SK-N-SH (cell line): ENCODE measurements around the gene HS3ST4. TPM values are rescaled to one million over a fixed set of nuclear protein-coding genes. Genes with fewer than 3 reads are reported as not detected.

Experiments
- CTCF ChIA-PET: fragments of 300-600, 350-600 bp; formaldehyde crosslinking; extraction: SDS; loops from one replicate; lab custom pipeline; 2021; lab: Yijun Ruan, JAX
- POLR2A ChIA-PET: fragments of 350-600 bp; sonication (Branson Sonifier 250); formaldehyde crosslinking; extraction: SDS; loops from one replicate; lab custom pipeline; 2020; ENCODE audit warnings: antibody characterized with exemption, inconsistent platforms; lab: Yijun Ruan, JAX
- DNase-seq: peaks from one replicate; pipeline ENCODE4 v3.0.0; 2012
- H2AFZ ChIP-seq: fragments of 200-600 bp; sonication (generic); 2 replicates; pipeline ENCODE4 v1.8.1; 2016; ENCODE audit warnings: antibody characterized with exemption, mild to moderate bottlenecking, low read depth
- H3F3A ChIP-seq: fragments of 200-600 bp; sonication (generic); replicated peaks from 2 replicates; pipeline ENCODE3; 2016; ENCODE audit warnings: antibody characterized with exemption, mild to moderate bottlenecking; ENCODE audit not compliant: insufficient read depth
- H3K27ac ChIP-seq, 2 experiments: fragments of 200-500 bp in 1 of 2; fragments of 200-600 bp in 1 of 2; sonication (Bioruptor generic) in 1 of 2; sonication (generic), shearing (Covaris generic) in 1 of 2; 2 replicates each; pipeline versions ENCODE4 v1.5.1 to v1.6.1; 2014 to 2016; ENCODE audit warnings: low read depth in 2 of 2, inconsistent platforms in 1 of 2, low read length in 1 of 2, mild to moderate bottlenecking in 1 of 2, mixed read lengths in 1 of 2
- H3K27me3 ChIP-seq: fragments of 200-600 bp; sonication (generic), shearing (Covaris generic); 2 replicates; pipeline ENCODE4 v1.6.1; 2016; ENCODE audit warnings: mixed run types; ENCODE audit not compliant: insufficient read depth
- H3K36me3 ChIP-seq, 2 experiments: fragments of 200-500 bp in 1 of 2; fragments of 200-600 bp in 1 of 2; sonication (Bioruptor generic) in 1 of 2; sonication (generic) in 1 of 2; replicated peaks in 1 of 2; 2 replicates each; pipeline versions ENCODE3 to v1.5.1; 2014 to 2016; ENCODE audit warnings: low read length in 1 of 2, mild to moderate bottlenecking in 1 of 2; ENCODE audit not compliant: insufficient read depth in 2 of 2, control insufficient read depth in 1 of 2
- H3K4me1 ChIP-seq, 2 experiments: fragments of 200-500 bp in 1 of 2; fragments of 200-600 bp in 1 of 2; sonication (Bioruptor generic) in 1 of 2; sonication (generic), shearing (Covaris generic) in 1 of 2; 2 replicates each; pipeline versions ENCODE4 v1.5.1 to v1.6.1; 2014 to 2016; ENCODE audit warnings: low read depth in 1 of 2, low read length in 1 of 2, mixed run types in 1 of 2; ENCODE audit not compliant: insufficient read depth in 2 of 2, control insufficient read depth in 1 of 2
- H3K4me2 ChIP-seq: fragments of 200-600 bp; sonication (generic), shearing (Covaris generic); 2 replicates; pipeline ENCODE4 v1.6.1; 2017; ENCODE audit warnings: mixed run types
- H3K4me3 ChIP-seq, 2 experiments: fragments of 200-500 bp in 1 of 2; fragments of 200-600 bp in 1 of 2; sonication (Bioruptor generic) in 1 of 2; sonication (generic), shearing (Covaris generic) in 1 of 2; 2 replicates each; pipeline versions ENCODE4 v1.5.1 to v1.8.1; 2014 to 2016; ENCODE audit warnings: low read depth in 2 of 2, inconsistent platforms in 1 of 2, low read length in 1 of 2, mild to moderate bottlenecking in 1 of 2, mixed read lengths in 1 of 2, moderate library complexity in 1 of 2
- H3K79me2 ChIP-seq: fragments of 200-600 bp; sonication (generic); 2 replicates; pipeline ENCODE4 v1.8.1; 2017; ENCODE audit warnings: mild to moderate bottlenecking; ENCODE audit not compliant: insufficient read depth
- H3K9ac ChIP-seq: fragments of 200-600 bp; sonication (generic); 2 replicates; pipeline ENCODE4 v1.6.1; 2017; ENCODE audit warnings: mixed run types
- H3K9me2 ChIP-seq: fragments of 200-600 bp; sonication (generic); 2 replicates; pipeline ENCODE4 v1.6.1; 2017; ENCODE audit warnings: mixed run types
- H3K9me3 ChIP-seq: fragments of 200-600 bp; sonication (generic); 2 replicates; pipeline ENCODE4 v1.6.1; 2017; ENCODE audit warnings: mixed run types, mild to moderate bottlenecking, moderate library complexity
- H4K20me1 ChIP-seq: fragments of 200-600 bp; sonication (generic); 2 replicates; pipeline ENCODE4 v1.6.1; 2017; ENCODE audit warnings: mild to moderate bottlenecking, mixed run types; ENCODE audit not compliant: insufficient read depth
- CHD2 ChIP-seq: fragments of 150-350 bp; IDR thresholded peaks from 2 replicates; pipeline ENCODE4 v1.6.1; 2018; ENCODE audit warnings: low read length; ENCODE audit not compliant: partially characterized antibody
- ELF1 ChIP-seq: IDR thresholded peaks from 2 replicates; pipeline ENCODE4 v1.4.0; 2012
- EP300 ChIP-seq, 2 experiments: IDR thresholded peaks; 2 replicates each; pipeline versions ENCODE4 v1.4.0 to v1.6.1; 2012; ENCODE audit warnings: borderline replicate concordance in 1 of 2, low read depth in 1 of 2, low read length in 1 of 2
- EZH2phosphoT487 ChIP-seq: fragments of 200-600 bp; sonication (generic); IDR thresholded peaks from 2 replicates; pipeline ENCODE4 v1.6.1; 2017; ENCODE audit warnings: low read depth, mixed run types, mild to moderate bottlenecking, antibody characterized with exemption, moderate library complexity, borderline replicate concordance
- FOSL2 ChIP-seq: IDR thresholded peaks from 2 replicates; pipeline ENCODE4 v1.4.0; 2012; ENCODE audit warnings: low read depth, mild to moderate bottlenecking, moderate library complexity, borderline replicate concordance
- MAX ChIP-seq: IDR thresholded peaks from 2 replicates; pipeline ENCODE4 v1.4.0; 2012; ENCODE audit warnings: low read depth
- MEF2A ChIP-seq: IDR thresholded peaks from 2 replicates; pipeline ENCODE4 v1.4.0; 2012; ENCODE audit warnings: low read depth, borderline replicate concordance
- MXI1 ChIP-seq: IDR thresholded peaks from 2 replicates; pipeline ENCODE4 v1.6.1; 2012; ENCODE audit warnings: mild to moderate bottlenecking, low read depth, low read length, improper control_type of control experiment
- NFIC ChIP-seq: IDR thresholded peaks from 2 replicates; pipeline ENCODE4 v1.4.0; 2012; ENCODE audit warnings: borderline replicate concordance
- NRF1 ChIP-seq: IDR thresholded peaks from 2 replicates; pipeline ENCODE4 v1.6.1; 2012; ENCODE audit warnings: low read depth, mild to moderate bottlenecking, low read length
- POLR2AphosphoS5 ChIP-seq: IDR thresholded peaks from 2 replicates; pipeline ENCODE4 v1.6.1; 2012; ENCODE audit warnings: low read depth, low read length
- RAD21 ChIP-seq: IDR thresholded peaks from 2 replicates; pipeline ENCODE4 v1.6.1; 2012; ENCODE audit warnings: mild to moderate bottlenecking, low read length
- RXRA ChIP-seq: IDR thresholded peaks from 2 replicates; pipeline ENCODE4 v1.4.0; 2012; ENCODE audit warnings: low read depth, mild to moderate bottlenecking, borderline replicate concordance
- SMC3 ChIP-seq: IDR thresholded peaks from 2 replicates; pipeline ENCODE4 v1.6.1; 2012; ENCODE audit warnings: low read depth, low read length, improper control_type of control experiment
- WGBS: methylation state at CpG from one replicate; pipeline ENCODE4 v1.1.6; 2017; ENCODE audit warnings: low lambda C conversion rate; 5-methylcytosine and 5-hydroxymethylcytosine counted together
- polyA plus RNA-seq, 3 experiments: library from polyadenylated mRNA; depleted of rRNA; stranded (reverse); fragments of >200 nt; gene quantifications; 2 replicates each; pipeline ENCODE4 v1.2.3, GENCODE V29; 2012
- TF ChIP-seq, protein P1 (sequence below): IDR thresholded peaks from 2 replicates; pipeline ENCODE4 v1.4.0; 2012; ENCODE audit warnings: low read depth, borderline replicate concordance
- TF ChIP-seq, protein P2 (sequence below): IDR thresholded peaks from 2 replicates; pipeline ENCODE4 v1.6.1; 2012; ENCODE audit warnings: mild to moderate bottlenecking, low read depth, low read length, moderate library complexity
- TF ChIP-seq, protein P3 (sequence below): IDR thresholded peaks from 2 replicates; pipeline ENCODE4 v1.4.0; 2012; ENCODE audit warnings: low read depth, borderline replicate concordance
- TF ChIP-seq, protein P4 (sequence below): IDR thresholded peaks from 2 replicates; pipeline ENCODE4; 2012

The HS3ST4 gene
- polyA plus RNA-seq, 1 of the 3 experiments (the other 2 are of a cell fraction) = not detected

DNA sequence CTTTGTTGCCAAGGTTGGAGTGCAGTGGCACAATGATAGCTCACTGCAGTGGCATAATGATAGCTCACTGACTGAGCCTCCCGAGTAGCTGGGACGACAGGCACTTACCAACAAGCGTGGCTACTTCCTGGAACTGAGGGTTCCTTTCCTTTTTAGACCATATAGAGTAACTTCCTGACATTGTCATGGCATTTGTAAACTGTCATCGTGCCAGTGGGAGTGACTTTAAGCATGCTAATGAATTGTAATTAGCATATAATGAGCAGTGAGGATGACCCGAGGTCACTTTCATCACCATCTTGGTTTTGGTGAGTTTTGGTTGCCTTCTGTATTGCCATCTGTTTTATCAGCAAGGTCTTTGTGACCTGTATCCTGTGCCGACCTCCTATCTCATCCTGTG lies 162.4 kb downstream of the HS3ST4 start:
- Histone ChIP-seq H3K4me1 (no peaks in the 10 kb centered on the region), H3K9me2 (no peaks in the 10 kb centered on the region), H4K20me1 (no peaks in the 10 kb centered on the region), H3K9me3 (no peaks in the 10 kb centered on the region), H3F3A (no peaks in the 10 kb centered on the region), H3K27ac (no peak overlapping the region), H3K27me3 (no peaks in the 10 kb centered on the region), H3K36me3 (no peaks in the 10 kb centered on the region), H3K9ac (no peak overlapping the region), H3K79me2 (no peaks in the 10 kb centered on the region), H3K4me2 (no peak overlapping the region), H3K4me3 (no peak overlapping the region), H2AFZ (no peak overlapping the region)
- DNase-seq = no peak
- WGBS = 0% methylated on average over 6 of the region's 6 CpGs
- ChIA-PET CTCF (interaction anchor here (0.6 kb wide), 1 partner anchor 1391 kb away, joined by 3 read pairs; no protein-coding TSS in a partner anchor), POLR2A (no interaction called here)
- TF ChIP-seq NRF1 (no peak), EZH2phosphoT487 (no peak), EP300 (IDR thresholded peaks at IDR 0.05; ENCODE audit: borderline replicate concordance in 1 of 2, low read depth in 1 of 2, low read length in 1 of 2) (no peak), NFIC (no peak), MAX (no peak), POLR2AphosphoS5 (no peak), RAD21 (no peak)
- TF ChIP-seq, protein P1, sequence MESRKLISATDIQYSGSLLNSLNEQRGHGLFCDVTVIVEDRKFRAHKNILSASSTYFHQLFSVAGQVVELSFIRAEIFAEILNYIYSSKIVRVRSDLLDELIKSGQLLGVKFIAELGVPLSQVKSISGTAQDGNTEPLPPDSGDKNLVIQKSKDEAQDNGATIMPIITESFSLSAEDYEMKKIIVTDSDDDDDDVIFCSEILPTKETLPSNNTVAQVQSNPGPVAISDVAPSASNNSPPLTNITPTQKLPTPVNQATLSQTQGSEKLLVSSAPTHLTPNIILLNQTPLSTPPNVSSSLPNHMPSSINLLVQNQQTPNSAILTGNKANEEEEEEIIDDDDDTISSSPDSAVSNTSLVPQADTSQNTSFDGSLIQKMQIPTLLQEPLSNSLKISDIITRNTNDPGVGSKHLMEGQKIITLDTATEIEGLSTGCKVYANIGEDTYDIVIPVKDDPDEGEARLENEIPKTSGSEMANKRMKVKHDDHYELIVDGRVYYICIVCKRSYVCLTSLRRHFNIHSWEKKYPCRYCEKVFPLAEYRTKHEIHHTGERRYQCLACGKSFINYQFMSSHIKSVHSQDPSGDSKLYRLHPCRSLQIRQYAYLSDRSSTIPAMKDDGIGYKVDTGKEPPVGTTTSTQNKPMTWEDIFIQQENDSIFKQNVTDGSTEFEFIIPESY = no peak
- TF ChIP-seq, protein P2, sequence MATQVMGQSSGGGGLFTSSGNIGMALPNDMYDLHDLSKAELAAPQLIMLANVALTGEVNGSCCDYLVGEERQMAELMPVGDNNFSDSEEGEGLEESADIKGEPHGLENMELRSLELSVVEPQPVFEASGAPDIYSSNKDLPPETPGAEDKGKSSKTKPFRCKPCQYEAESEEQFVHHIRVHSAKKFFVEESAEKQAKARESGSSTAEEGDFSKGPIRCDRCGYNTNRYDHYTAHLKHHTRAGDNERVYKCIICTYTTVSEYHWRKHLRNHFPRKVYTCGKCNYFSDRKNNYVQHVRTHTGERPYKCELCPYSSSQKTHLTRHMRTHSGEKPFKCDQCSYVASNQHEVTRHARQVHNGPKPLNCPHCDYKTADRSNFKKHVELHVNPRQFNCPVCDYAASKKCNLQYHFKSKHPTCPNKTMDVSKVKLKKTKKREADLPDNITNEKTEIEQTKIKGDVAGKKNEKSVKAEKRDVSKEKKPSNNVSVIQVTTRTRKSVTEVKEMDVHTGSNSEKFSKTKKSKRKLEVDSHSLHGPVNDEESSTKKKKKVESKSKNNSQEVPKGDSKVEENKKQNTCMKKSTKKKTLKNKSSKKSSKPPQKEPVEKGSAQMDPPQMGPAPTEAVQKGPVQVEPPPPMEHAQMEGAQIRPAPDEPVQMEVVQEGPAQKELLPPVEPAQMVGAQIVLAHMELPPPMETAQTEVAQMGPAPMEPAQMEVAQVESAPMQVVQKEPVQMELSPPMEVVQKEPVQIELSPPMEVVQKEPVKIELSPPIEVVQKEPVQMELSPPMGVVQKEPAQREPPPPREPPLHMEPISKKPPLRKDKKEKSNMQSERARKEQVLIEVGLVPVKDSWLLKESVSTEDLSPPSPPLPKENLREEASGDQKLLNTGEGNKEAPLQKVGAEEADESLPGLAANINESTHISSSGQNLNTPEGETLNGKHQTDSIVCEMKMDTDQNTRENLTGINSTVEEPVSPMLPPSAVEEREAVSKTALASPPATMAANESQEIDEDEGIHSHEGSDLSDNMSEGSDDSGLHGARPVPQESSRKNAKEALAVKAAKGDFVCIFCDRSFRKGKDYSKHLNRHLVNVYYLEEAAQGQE = no peak

DNA sequence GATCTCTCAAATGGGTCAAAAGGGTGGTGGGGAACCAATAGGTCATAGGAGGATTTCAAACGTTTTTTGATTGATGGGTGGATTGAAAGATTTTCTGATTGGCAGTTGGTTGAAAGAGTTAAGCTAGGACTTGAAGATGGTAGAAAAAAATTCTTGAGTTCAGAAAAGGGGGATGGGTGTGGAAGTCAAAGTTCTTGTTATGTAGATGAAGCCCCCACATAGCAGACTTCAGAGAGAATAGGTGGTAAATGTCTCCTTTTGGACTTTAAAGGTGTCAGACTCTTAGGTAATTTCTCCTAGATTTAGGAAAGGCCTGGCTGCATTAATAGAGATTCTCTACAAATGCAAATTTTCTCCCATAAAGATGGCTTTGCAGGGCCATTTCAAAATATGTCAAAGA lies 163.3 kb downstream of the HS3ST4 start:
- Histone ChIP-seq H3K27me3 (no peaks in the 10 kb centered on the region), H3K9me2 (no peaks in the 10 kb centered on the region), H3F3A (no peaks in the 10 kb centered on the region), H4K20me1 (no peaks in the 10 kb centered on the region), H3K27ac (no peak overlapping the region), H3K4me1 (no peaks in the 10 kb centered on the region), H3K9ac (no peak overlapping the region), H3K4me2 (no peak overlapping the region), H3K79me2 (no peaks in the 10 kb centered on the region), H3K36me3 (no peaks in the 10 kb centered on the region), H2AFZ (no peak overlapping the region), H3K4me3 (no peak overlapping the region), H3K9me3 (no peaks in the 10 kb centered on the region)
- TF ChIP-seq FOSL2 = no peak
- no peak for TF ChIP-seq MEF2A
- TF ChIP-seq MXI1 = no peak
- TF ChIP-seq SMC3 = no peak
- TF ChIP-seq NFIC = no peak
- no peak for TF ChIP-seq ELF1
- TF ChIP-seq POLR2AphosphoS5 = no peak
- TF ChIP-seq, protein P1 = no peak
- TF ChIP-seq CHD2 = no peak
- TF ChIP-seq, protein P3, sequence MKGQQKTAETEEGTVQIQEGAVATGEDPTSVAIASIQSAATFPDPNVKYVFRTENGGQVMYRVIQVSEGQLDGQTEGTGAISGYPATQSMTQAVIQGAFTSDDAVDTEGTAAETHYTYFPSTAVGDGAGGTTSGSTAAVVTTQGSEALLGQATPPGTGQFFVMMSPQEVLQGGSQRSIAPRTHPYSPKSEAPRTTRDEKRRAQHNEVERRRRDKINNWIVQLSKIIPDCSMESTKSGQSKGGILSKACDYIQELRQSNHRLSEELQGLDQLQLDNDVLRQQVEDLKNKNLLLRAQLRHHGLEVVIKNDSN = no peak
- TF ChIP-seq, protein P4, sequence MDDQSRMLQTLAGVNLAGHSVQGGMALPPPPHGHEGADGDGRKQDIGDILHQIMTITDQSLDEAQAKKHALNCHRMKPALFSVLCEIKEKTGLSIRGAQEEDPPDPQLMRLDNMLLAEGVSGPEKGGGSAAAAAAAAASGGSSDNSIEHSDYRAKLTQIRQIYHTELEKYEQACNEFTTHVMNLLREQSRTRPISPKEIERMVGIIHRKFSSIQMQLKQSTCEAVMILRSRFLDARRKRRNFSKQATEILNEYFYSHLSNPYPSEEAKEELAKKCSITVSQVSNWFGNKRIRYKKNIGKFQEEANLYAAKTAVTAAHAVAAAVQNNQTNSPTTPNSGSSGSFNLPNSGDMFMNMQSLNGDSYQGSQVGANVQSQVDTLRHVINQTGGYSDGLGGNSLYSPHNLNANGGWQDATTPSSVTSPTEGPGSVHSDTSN = no peak
- no peak for TF ChIP-seq RXRA
- TF ChIP-seq EZH2phosphoT487 = no peak
- no peak for DNase-seq
- ChIA-PET POLR2A (no interaction called here), CTCF (no interaction called here)
- WGBS = 4% methylated on average over 1 of the region's 1 CpG
